ENCODE measurements around the gene MBTPS1. TPM values are rescaled to one million over a fixed set of nuclear protein-coding genes. Genes with fewer than 3 reads are reported as not detected.

The MBTPS1 gene
- total and polyA plus RNA-seq, 7 donors: 13.6 to 83.6 (median 69.3) TPM

DNA sequence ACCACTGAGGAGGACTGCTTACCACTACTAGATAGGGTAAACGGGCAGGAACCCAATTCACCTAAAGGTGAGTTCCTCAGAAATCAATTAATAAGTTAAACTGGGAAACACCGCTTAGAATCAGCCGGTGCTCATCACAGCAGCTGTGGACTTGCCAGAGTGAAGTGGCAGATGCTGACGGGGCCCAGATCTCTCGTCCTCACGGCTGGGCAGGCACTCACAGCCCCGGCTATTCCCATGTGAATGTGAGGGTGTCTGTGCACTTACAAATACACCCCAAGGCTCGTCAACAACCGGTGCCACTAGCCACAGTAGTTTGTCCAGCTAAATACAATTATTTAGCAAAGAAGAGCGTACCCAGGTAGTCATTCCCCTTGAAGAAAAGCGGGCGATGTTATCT is 29.7 kb downstream of the MBTPS1 start:
- H3K4me1 ChIP-seq: peaks cover 0 to 13% (median 3%) of the 10 kb centered on the region in 4 donors
- peaks cover 44 to 96% (median 51%) of the 10 kb centered on the region in 4 donors for H3K36me3 ChIP-seq
- no peak for DNase-seq
- WGBS, 2 donors: 81 to 89% methylated on average over 12 of the region's 12 CpGs
- H3K9me3 ChIP-seq: no peaks in the 10 kb centered on the region
- no peak overlapping the region for H3K27ac ChIP-seq
- H3K27me3 ChIP-seq: no peaks in the 10 kb centered on the region
- H3K4me3 ChIP-seq: no peak overlapping the region
- intact Hi-C loops (cut with DNase I): loop anchor here (2.0 kb wide), 1 partner anchor 100 kb away; the partner anchor contains the start of gene TAF1C
- TF ChIP-seq POLR2A (IDR thresholded peaks at IDR 0.05) (no peak), POLR2AphosphoS5 (IDR thresholded peaks at IDR 0.05) (no peak), EP300 (IDR thresholded peaks at IDR 0.05) (no peak)
- TF ChIP-seq, protein P1, sequence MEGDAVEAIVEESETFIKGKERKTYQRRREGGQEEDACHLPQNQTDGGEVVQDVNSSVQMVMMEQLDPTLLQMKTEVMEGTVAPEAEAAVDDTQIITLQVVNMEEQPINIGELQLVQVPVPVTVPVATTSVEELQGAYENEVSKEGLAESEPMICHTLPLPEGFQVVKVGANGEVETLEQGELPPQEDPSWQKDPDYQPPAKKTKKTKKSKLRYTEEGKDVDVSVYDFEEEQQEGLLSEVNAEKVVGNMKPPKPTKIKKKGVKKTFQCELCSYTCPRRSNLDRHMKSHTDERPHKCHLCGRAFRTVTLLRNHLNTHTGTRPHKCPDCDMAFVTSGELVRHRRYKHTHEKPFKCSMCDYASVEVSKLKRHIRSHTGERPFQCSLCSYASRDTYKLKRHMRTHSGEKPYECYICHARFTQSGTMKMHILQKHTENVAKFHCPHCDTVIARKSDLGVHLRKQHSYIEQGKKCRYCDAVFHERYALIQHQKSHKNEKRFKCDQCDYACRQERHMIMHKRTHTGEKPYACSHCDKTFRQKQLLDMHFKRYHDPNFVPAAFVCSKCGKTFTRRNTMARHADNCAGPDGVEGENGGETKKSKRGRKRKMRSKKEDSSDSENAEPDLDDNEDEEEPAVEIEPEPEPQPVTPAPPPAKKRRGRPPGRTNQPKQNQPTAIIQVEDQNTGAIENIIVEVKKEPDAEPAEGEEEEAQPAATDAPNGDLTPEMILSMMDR (IDR thresholded peaks at IDR 0.05): no peak

DNA sequence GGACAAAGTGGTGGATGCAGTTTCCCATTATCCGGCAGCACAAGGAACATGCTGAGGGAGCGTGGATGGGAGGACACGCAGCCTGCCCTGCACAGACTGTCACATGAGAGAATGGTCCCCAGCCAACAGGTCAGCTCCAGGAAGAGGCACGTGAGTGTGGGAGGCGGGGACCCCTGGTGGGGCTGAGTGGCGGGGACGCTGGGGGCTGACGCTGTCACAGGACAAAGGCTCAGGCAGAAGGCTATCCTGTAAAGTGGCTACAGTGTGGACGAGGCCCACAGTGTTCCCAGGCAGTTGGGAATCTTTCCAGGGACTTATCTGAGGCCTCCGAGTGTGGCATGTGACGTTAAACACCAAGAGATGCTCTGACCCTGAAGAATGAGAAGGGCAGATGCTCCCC is 30.4 kb downstream of the MBTPS1 start:
- TF ChIP-seq, protein P1 (IDR thresholded peaks at IDR 0.05): no peak
- TF ChIP-seq POLR2A (IDR thresholded peaks at IDR 0.05): no peak
- no peak for TF ChIP-seq POLR2AphosphoS5 (IDR thresholded peaks at IDR 0.05)
- no peak for TF ChIP-seq EP300 (IDR thresholded peaks at IDR 0.05)
- H3K4me1 ChIP-seq: peaks cover 0 to 13% (median 3%) of the 10 kb centered on the region in 4 donors
- 86 to 88% methylated on average over 11 of the region's 11 CpGs for WGBS, 2 donors
- DNase-seq: no peak
- no peak overlapping the region for H3K27ac ChIP-seq
- no peak overlapping the region for H3K4me3 ChIP-seq
- H3K36me3 ChIP-seq: peaks cover 44 to 96% (median 50%) of the 10 kb centered on the region in 4 donors
- H3K9me3 ChIP-seq: no peaks in the 10 kb centered on the region
- intact Hi-C loops (cut with DNase I): loop anchor here (2.0 kb wide), 1 partner anchor 100 kb away; the partner anchor contains the start of gene TAF1C
- no peaks in the 10 kb centered on the region for H3K27me3 ChIP-seq

DNA sequence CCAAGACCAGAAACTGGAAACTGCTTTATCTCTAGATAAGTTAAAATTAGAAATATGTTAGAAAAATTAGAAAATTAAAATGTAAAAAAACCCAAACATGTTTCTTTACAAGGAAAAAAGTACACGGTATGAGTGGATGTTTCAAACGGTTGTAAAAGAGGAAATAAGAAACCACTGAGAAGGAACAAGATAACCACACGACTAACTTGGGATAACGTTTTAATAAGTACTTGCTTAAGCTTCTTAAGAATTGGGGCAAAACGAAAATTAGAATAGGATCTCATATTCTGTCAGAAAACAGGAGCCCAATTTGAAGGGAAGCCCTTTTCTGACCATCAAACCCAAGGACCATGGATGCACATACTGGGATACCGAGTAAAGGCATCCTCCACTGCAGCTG is 31.0 kb downstream of the MBTPS1 start:
- Histone ChIP-seq H3K27me3 (no peaks in the 10 kb centered on the region), H3K4me1 (peaks cover 0 to 13% (median 3%) of the 10 kb centered on the region in 4 donors), H3K27ac (no peak overlapping the region), H3K4me3 (no peak overlapping the region), H3K36me3 (peaks cover 40 to 96% (median 50%) of the 10 kb centered on the region in 4 donors), H3K9me3 (no peaks in the 10 kb centered on the region)
- no peak for DNase-seq
- 45 to 63% methylated on average over 6 of the region's 6 CpGs for WGBS, 2 donors
- TF ChIP-seq POLR2A (IDR thresholded peaks at IDR 0.05): no peak
- TF ChIP-seq EP300 (IDR thresholded peaks at IDR 0.05): no peak
- TF ChIP-seq, protein P1 (IDR thresholded peaks at IDR 0.05): no peak
- TF ChIP-seq POLR2AphosphoS5 (IDR thresholded peaks at IDR 0.05): no peak
- intact Hi-C loops (cut with DNase I): loop anchor here (2.0 kb wide), 1 partner anchor 101 kb away; the partner anchor contains the start of gene TAF1C

DNA sequence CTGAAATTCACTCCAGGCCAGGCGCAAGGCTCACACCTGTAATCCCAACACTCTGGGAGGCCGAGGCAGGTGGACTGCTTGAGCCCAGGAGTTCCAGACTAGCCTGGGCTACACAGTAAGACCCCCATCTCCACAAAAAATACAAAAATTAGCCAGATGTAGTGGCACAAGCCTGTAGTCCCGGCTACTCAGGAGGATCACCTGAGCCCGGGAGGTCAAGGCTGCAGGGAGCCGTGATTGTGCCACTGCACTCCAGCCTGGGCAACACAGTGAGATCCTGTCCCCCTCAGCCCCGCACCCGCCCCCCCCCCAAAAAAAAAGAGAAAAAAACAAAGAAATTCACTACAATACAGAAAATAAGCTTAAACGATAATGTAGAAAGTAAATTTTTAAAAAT is 31.5 kb downstream of the MBTPS1 start:
- intact Hi-C loops (cut with DNase I): no loop called here
- TF ChIP-seq POLR2AphosphoS5 (IDR thresholded peaks at IDR 0.05) (no peak), EP300 (IDR thresholded peaks at IDR 0.05) (no peak), POLR2A (IDR thresholded peaks at IDR 0.05) (no peak)
- TF ChIP-seq, protein P1 (IDR thresholded peaks at IDR 0.05): no peak

More for the DNA sequence above, 31.5 kb downstream of the MBTPS1 start:
- Histone ChIP-seq H3K4me3 (no peak overlapping the region), H3K27me3 (no peaks in the 10 kb centered on the region), H3K4me1 (peaks cover 0 to 13% (median 3%) of the 10 kb centered on the region in 4 donors), H3K27ac (no peak overlapping the region), H3K9me3 (no peaks in the 10 kb centered on the region), H3K36me3 (peaks cover 42 to 96% (median 52%) of the 10 kb centered on the region in 4 donors)
- no peak for DNase-seq
- WGBS, 2 donors: 82 to 83% methylated on average over 8 of the region's 8 CpGs
